ENCODE measurements around the gene OR6S1.
A peak's percentile ranks its signal among the peaks of the same experiment; 100 is the strongest.

Gene OR6S1

GRCh38 chr14:20641591-20641990 lies at the start of gene OR6S1:
OR6S1 (minus strand) TSS chr14:20641691; CDS start chr14:20641691, 0 bp downstream.
- no peak for DNase-seq (ENCODE audit: low spot score)

GRCh38 chr14:20690848-20691640 lies 49.6 kb upstream of the OR6S1 start:
- peak; percentile 89 for DNase-seq (ENCODE audit: low spot score)

GRCh38 chr14:20688167-20688839 lies 46.8 kb upstream of the OR6S1 start, which contains the start of gene ANG:
ANG (plus strand) TSS chr14:20688764; CDS start chr14:20693565, 4,801 bp downstream.
- no peak for DNase-seq (ENCODE audit: low spot score)

GRCh38 chr14:20687362-20688166 lies 46.1 kb upstream of the OR6S1 start:
- no peak for DNase-seq (ENCODE audit: low spot score)

- DNase-seq (ENCODE audit: low spot score), result no peak
These were observed 45.1 kb upstream of the OR6S1 start for GRCh38 chr14:20686386-20687143.

GRCh38 chr14:20684662-20685456 lies 43.4 kb upstream of the OR6S1 start:
- DNase-seq (ENCODE audit: low spot score), result peak; percentile 22

- peak; percentile 74 for DNase-seq (ENCODE audit: low spot score)
These were observed 42.6 kb upstream of the OR6S1 start, which contains the start of gene RNASE4 for GRCh38 chr14:20683891-20684661. RNASE4 (plus strand) TSS chr14:20684560; CDS start chr14:20699372, 14,812 bp downstream.

- peak; percentile 90 for DNase-seq (ENCODE audit: low spot score)
These were observed 41.8 kb upstream of the OR6S1 start for GRCh38 chr14:20683125-20683890.

GRCh38 chr14:20682435-20683124 lies 41.1 kb upstream of the OR6S1 start:
- DNase-seq (ENCODE audit: low spot score), result peak; percentile 98

GRCh38 chr14:20682127-20682434 lies 40.6 kb upstream of the OR6S1 start:
- no peak for DNase-seq (ENCODE audit: low spot score)

- peak; percentile 82 for DNase-seq (ENCODE audit: low spot score)
These were observed 40.0 kb upstream of the OR6S1 start for GRCh38 chr14:20681348-20682126.

- DNase-seq (ENCODE audit: low spot score), result no peak
These were observed 39.4 kb upstream of the OR6S1 start for GRCh38 chr14:20680843-20681347.

GRCh38 chr14:20680363-20680762 lies 38.9 kb upstream of the OR6S1 start:
- DNase-seq (ENCODE audit: low spot score), result no peak

- peak; percentile 48 for DNase-seq (ENCODE audit: low spot score)
These were observed 38.4 kb upstream of the OR6S1 start for GRCh38 chr14:20679907-20680306.

GRCh38 chr14:20676072-20676471 lies 34.6 kb upstream of the OR6S1 start:
- no peak for DNase-seq (ENCODE audit: low spot score)

GRCh38 chr14:20675669-20676068 lies 34.2 kb upstream of the OR6S1 start:
- no peak for DNase-seq (ENCODE audit: low spot score)

- DNase-seq (ENCODE audit: low spot score), result no peak
These were observed 30.2 kb upstream of the OR6S1 start for GRCh38 chr14:20671597-20672283.

Data from Ammon's horn (tissue), 1 donor.